RWPE2 (cell line): ENCODE measurements around the gene BATF3.

Source experiments
- ATAC-seq: fragments of 200-7000 bp; cut with Tn5 transposase; 3 replicates; pipeline ENCODE4 v1.9.1; 2021; ENCODE audit warnings: low read depth
- DNase-seq: peaks from one replicate; pipeline ENCODE4 v3.0.0-alpha.2; 2020; ENCODE audit warnings: low spot score
- H3K27ac ChIP-seq: fragments of 450-650 bp; 2 replicates; pipeline ENCODE4 v1.5.1; 2017; ENCODE audit warnings: mild to moderate bottlenecking; ENCODE audit not compliant: poor library complexity, severe bottlenecking
- H3K27me3 ChIP-seq: fragments of 250-450 bp; sonication (Bioruptor Pico); 2 replicates; pipeline ENCODE4 v1.5.1; 2021; ENCODE audit warnings: mild to moderate bottlenecking, moderate library complexity; ENCODE audit not compliant: insufficient read depth, poor library complexity, severe bottlenecking
- H3K36me3 ChIP-seq: fragments of 250-450 bp; sonication (Bioruptor Pico); 2 replicates; pipeline ENCODE4 v1.5.1; 2020; ENCODE audit warnings: low read depth, mild to moderate bottlenecking, moderate library complexity
- H3K4me1 ChIP-seq: fragments of 250-450 bp; sonication (Bioruptor Pico); 2 replicates; pipeline ENCODE4 v1.5.1; 2021; ENCODE audit warnings: mild to moderate bottlenecking, moderate library complexity; ENCODE audit not compliant: insufficient read depth, poor library complexity, severe bottlenecking
- H3K4me3 ChIP-seq: fragments of 250-450 bp; sonication (Bioruptor Pico); 2 replicates; pipeline ENCODE4 v1.5.1; 2021; ENCODE audit warnings: mild to moderate bottlenecking, moderate library complexity; ENCODE audit not compliant: severe bottlenecking
- H3K9me3 ChIP-seq: fragments of 250-450 bp; sonication (Bioruptor Pico); 2 replicates; pipeline ENCODE4 v1.5.1; 2021; ENCODE audit warnings: mild to moderate bottlenecking, moderate library complexity; ENCODE audit not compliant: severe bottlenecking
- CTCF ChIP-seq: fragments of 450-650 bp; IDR thresholded peaks from one replicate; pipeline ENCODE4 v1.5.1; 2017; ENCODE audit warnings: mild to moderate bottlenecking, moderate library complexity; ENCODE audit not compliant: poor library complexity, severe bottlenecking

BATF3 gene

GRCh38 chr1:212699625-212700222 lies at the start of gene BATF3:
Gene BATF3 (minus strand): TSS chr1:212699840. CDS start chr1:212699762, 78 bp downstream.
- TF ChIP-seq CTCF = no peak
- Histone ChIP-seq H3K4me3 (peak within 1 kb of the TSS; percentile 35), H3K9me3 (no peaks in the 10 kb centered on the region), H3K27me3 (peaks cover 38% of the 10 kb centered on the region), H3K36me3 (no peaks in the 10 kb centered on the region), H3K27ac (no peak within 1 kb of the TSS), H3K4me1 (no peaks in the 10 kb centered on the region)
- DNase-seq (no peak), ATAC-seq (peak; percentile 46)

- DNase-seq (no peak), ATAC-seq (no peak)
- no peak overlapping the region for H3K4me3 ChIP-seq
- no peaks in the 10 kb centered on the region for H3K36me3 ChIP-seq
- H3K9me3 ChIP-seq = no peaks in the 10 kb centered on the region
- TF ChIP-seq CTCF = no peak
- H3K4me1 ChIP-seq = no peaks in the 10 kb centered on the region
- no peak overlapping the region for H3K27ac ChIP-seq
- no peaks in the 10 kb centered on the region for H3K27me3 ChIP-seq
Observed at GRCh38 chr1:212746546-212746945, 46.9 kb upstream of the BATF3 start.

GRCh38 chr1:212745303-212745702 lies 45.7 kb upstream of the BATF3 start:
- Histone ChIP-seq H3K36me3 (no peaks in the 10 kb centered on the region), H3K27me3 (no peaks in the 10 kb centered on the region), H3K4me1 (no peaks in the 10 kb centered on the region), H3K4me3 (no peak overlapping the region), H3K27ac (no peak overlapping the region), H3K9me3 (no peaks in the 10 kb centered on the region)
- ATAC-seq (no peak), DNase-seq (no peak)
- no peak for TF ChIP-seq CTCF

- no peak for ATAC-seq
- H3K4me1 ChIP-seq = no peaks in the 10 kb centered on the region
- H3K36me3 ChIP-seq = no peaks in the 10 kb centered on the region
- no peak overlapping the region for H3K4me3 ChIP-seq
- TF ChIP-seq CTCF = no peak
- no peaks in the 10 kb centered on the region for H3K27me3 ChIP-seq
- no peaks in the 10 kb centered on the region for H3K9me3 ChIP-seq
- no peak overlapping the region for H3K27ac ChIP-seq
- no peak for DNase-seq
Observed at GRCh38 chr1:212743901-212744475, 44.3 kb upstream of the BATF3 start.

- Histone ChIP-seq H3K27me3 (no peaks in the 10 kb centered on the region), H3K4me1 (no peaks in the 10 kb centered on the region), H3K9me3 (no peaks in the 10 kb centered on the region), H3K27ac (no peak overlapping the region), H3K36me3 (no peaks in the 10 kb centered on the region), H3K4me3 (no peak overlapping the region)
- no peak for TF ChIP-seq CTCF
- DNase-seq (no peak), ATAC-seq (no peak)
Observed at GRCh38 chr1:212738330-212738729, 38.7 kb upstream of the BATF3 start.
